ENCODE results near the gene SELENOT. TPM values are rescaled to one million over a fixed set of nuclear protein-coding genes. Genes with fewer than 3 reads are reported as not detected.

The SELENOT gene
- total RNA-seq, 1 donor from 2014 or later, result 49.2 TPM

DNA sequence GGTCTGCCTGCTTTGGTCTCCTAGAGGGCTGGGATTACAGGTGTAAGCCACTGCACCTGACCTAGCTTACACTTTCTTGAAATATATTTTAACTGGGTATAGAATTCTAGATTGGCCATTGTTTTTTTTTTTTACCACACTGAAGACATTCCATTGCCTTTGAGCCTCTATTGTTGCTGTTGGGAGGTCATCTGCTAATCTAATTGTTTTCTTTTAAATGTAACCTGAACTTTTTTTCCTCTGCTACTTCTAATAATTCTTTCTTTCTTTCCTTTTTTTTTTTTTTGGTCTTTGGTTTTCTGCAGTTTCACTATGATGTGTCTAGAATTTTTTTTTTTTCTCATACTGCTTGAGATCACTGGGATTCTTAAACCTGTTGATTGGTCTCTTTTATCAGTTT is 72.5 kb downstream of the SELENOT start:
- Mint-ChIP-seq H3K27ac (no peak overlapping the region), H3K4me1 (no peaks in the 10 kb centered on the region), H3K36me3 (no peaks in the 10 kb centered on the region), H3K4me3 (no peak overlapping the region), H3K27me3 (ENCODE audit: low read depth) (no peaks in the 10 kb centered on the region), H3K9me3 (peaks cover 15% of the 10 kb centered on the region)
- no peak for DNase-seq (ENCODE audit: low spot score in 2 of 2, unreplicated experiment in 2 of 2)
- TF ChIP-seq CTCF (IDR thresholded peaks at IDR 0.05; ENCODE audit: unreplicated experiment), result no peak

Other genes with a start within 250 kb of the SELENOT start
- 68.7 to 73.2 TPM (median 71.2 TPM) in 3 replicates for gene TSC22D2, start 195.0 kb upstream of the SELENOT start, total RNA-seq
- gene SERP1, start 56.8 kb upstream of the SELENOT start, total RNA-seq, result 84.1 to 86.5 TPM (median 85.8 TPM) in 3 replicates
- 56.8 to 60.7 TPM (median 60.6 TPM) in 3 replicates for gene EIF2A, start 56.5 kb upstream of the SELENOT start, total RNA-seq
- 0.24 to 0.68 TPM (median 0.65 TPM) in 3 replicates for gene ERICH6, start 100.6 kb downstream of the SELENOT start, total RNA-seq
- 9.5 to 12.6 TPM (median 10.5 TPM) in 3 replicates for gene SIAH2, start 159.8 kb downstream of the SELENOT start, total RNA-seq

Data from mesothelial cell of epicardium (in vitro differentiated cells).